HG03135 (cell line): Measurements from ENCODE around the gene REEP1.

Source experiments
- ATAC-seq: cut with Tn5 transposase; IDR thresholded peaks from one replicate; pipeline ENCODE4 v1.9.1; 2021; ENCODE audit warnings: mild to moderate bottlenecking, moderate library complexity; ENCODE audit not compliant: unreplicated experiment

Gene REEP1

GRCh38 chr2:86284987-86285386, 52.4 kb downstream of the REEP1 start:
- no peak for ATAC-seq

DNA sequence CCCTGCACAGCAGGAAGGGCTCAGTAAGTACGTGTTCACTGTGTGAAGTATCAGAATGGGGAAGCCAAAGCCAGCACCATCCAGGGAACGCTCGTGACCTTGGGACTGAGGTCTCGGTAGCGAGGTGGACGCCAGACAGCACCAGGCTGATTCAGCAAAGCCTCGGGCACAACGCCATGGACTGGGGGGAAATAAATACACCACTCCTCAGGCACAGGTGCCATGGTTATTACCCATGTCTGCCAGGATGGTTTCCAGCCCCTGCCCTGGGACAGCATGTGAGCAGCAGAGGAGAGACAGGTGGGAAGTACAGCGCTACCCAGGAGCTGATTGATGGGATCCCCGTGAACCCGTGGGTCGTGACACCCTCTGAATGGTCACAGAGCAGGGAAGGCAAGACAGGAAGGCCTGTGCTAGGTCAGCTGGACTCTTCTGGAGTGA, 53.0 kb downstream of the REEP1 start:
- no peak for ATAC-seq

DNA sequence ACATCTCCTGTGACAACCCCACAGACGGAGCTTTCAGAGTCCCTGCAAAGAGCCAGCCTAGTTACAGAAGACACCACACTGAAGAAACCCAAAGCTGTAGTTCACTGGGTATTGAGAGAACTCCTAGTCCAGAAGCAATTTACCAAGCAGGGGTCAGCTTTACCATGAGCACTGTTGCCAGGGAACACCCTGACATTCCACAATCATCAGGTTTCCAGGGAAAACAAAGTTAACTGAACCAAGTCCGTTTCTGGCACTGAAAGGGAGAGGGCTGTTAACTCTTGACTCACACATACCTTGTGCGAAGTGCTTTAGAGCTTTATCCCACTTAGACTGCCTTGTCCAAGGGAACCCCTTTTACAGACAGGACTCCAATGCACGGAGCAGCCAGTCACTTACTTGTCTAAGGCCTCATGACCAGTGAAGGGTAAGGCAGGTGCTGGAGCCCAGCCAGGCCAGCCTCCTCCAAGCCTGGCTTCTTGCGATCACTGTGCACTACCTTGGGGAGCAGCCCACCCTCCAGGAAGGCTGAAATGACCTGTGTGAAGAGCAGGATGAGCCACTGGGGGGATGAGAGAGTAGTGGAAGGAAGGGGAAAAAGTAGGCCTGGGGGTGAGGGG, 53.9 kb downstream of the REEP1 start:
- ATAC-seq, result no peak

- no peak for ATAC-seq
Measured at GRCh38 chr2:86281066-86281700, 56.2 kb downstream of the REEP1 start.

DNA sequence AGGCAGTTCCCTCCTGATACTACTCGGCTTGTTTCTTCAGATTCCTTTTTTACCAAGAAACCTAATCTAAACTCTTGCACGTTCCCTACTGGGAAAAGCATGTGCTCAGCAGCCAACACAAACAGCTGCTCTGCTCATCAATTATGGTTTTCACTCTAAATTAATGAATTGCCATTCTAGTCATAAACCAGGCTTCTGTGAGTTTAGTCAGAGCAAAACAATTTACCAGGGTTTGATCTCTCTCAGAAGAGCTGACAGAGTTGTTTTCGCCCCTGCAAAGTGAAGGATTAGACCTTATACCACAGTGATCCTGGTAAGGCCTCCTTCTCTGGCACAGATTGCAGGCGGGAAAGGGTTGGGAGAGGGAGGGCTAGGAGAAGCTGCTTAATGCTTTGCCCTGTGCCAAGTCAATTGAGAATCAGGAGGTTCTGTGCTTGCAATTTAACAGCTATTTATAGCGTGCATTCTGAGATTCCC, 57.2 kb downstream of the REEP1 start:
- no peak for ATAC-seq

- ATAC-seq, result no peak
Measured at GRCh38 chr2:86275962-86276361, 61.5 kb downstream of the REEP1 start.

DNA sequence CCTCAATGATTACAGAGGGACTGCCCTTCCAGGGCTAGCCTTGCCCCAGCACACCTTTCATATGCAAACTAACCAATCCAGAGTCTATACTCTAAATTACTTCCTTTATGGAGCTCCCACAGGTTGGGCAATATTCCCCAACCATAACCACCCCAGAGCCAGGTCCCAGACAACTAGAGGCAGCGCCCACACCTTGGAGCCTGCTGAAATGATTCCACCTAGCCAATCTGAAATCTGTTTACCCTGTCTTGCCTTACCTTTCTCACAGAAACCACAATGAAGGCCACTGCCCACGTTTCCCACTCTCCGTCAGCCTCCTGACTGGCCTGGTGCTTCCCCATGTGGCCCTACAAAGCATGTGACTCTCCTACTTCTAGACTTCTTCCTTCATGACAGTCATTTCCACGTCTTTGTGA, 62.0 kb downstream of the REEP1 start:
- ATAC-seq, result no peak

GRCh38 chr2:86274918-86275275, 62.5 kb downstream of the REEP1 start:
- no peak for ATAC-seq

DNA sequence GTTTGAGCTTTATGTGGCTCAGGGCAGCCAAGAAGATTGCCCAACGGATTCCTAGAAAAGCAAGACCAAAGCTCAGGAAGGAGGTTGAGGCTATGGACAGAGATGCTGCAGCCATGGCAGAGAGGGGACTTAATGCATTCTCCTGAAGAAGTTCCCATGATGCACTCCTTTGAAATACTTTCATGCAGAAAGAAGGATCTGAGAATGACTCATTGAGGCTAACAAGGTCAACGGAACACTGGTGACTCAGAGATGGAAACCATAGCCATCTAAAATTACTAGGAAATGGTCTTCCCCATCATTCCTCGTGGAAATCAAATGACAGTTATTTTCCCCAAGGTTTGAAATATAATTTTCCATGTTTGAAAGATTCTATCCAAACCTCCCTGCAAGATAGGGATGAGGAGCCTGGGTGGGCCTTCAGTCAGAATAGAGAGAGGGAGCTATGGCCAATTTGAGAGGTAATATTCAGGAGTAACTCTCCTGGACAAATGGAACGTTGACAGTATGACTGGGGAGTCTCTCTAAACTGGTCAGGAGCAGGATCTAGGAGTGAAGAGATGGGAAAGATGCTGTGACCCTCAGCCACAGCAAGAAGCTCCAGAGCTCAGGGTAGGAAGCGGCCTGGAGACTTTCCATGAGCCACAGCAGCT, 63.0 kb downstream of the REEP1 start:
- ATAC-seq, result no peak

DNA sequence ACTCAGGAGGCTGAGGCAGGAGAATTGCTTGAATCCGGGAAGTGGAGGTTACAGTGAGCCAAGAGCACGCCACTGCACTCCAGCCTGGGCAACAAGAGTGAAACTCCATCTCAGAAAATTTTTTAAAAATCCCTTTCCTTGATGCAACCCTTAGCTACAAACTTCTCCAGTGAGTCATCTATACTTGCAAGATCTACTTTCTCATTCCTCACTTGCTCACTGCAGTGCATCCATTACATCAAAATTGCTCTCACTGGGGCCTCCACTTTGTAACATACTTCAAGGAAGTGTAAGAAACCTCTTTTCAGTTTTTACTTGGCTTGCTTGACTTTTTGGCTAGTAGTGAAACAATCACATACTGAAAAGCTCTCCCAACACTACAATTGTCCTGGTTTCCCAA, 65.3 kb downstream of the REEP1 start:
- ATAC-seq, result no peak

GRCh38 chr2:86271248-86271647, 66.2 kb downstream of the REEP1 start:
- ATAC-seq, result no peak

- no peak for ATAC-seq
Measured at GRCh38 chr2:86263956-86264355, 73.5 kb downstream of the REEP1 start.

- ATAC-seq, result no peak
Measured at GRCh38 chr2:86260978-86261377, 76.4 kb downstream of the REEP1 start.

DNA sequence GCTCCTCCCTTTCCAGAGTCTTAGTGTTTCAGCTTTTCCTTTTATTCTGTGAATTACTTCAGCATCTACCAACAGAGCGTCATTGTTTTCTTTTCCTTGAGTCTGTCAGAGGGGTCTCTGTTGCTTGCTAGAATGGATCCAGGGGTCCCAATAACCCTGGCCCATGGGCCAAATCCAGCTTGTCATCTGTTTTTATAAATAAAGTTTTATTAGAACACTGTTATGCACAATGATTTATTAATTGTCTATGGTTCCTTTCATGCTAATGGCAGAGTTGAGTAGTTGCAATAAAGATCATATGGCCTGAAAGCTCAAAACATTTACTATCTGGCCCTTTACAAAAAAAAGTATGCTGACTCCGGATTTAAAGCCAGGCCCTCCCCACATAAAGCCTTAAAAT, 79.3 kb downstream of the REEP1 start:
- ATAC-seq, result no peak

- ATAC-seq, result no peak
Measured at GRCh38 chr2:86256982-86257381, 80.4 kb downstream of the REEP1 start.

GRCh38 chr2:86256300-86256699, 81.1 kb downstream of the REEP1 start:
- no peak for ATAC-seq

DNA sequence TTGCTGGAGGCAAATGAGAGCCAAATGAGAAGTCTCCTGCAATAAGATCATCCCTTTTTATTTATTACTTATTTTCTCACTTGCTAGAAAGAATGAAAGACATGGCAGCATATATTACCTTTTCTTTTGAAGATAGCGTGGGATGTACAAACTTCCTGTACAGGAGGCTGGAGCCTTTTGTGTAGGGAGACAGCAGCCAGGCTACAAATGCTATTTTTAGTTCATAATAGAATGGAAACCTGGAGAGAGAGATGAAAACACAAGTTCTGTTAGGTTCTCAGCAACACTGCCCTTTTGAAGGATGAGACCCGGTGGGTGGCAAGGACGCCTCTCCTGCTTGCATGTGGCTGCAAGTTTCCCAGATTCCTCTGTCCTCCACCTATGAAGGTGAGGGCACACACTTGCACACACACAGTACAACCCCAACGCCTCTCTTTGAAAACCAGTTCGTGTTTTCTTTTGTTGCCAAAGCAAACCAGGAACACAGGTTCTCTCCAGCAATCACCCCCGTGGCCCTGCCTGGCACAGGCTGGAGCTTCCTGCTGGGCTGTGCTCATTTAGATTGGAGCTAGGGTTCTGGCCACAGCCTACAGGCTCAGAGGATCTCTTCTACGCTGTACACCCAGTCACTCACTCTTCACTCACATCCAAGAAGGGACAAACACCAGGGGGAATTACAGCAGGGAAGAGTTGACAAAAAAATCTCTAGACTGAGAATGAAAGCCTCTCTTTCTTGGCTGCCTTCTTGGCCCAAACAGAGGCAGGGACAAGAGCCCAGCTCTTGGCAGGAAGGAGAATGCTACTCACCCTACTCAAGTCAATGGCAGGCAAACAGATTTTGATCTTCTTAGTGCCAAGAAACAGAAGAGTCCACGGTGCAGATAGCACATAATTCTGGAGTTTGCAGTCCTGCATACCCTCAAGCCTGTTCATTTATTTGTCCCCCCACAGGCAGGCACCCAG, 82.6 kb downstream of the REEP1 start:
- no peak for ATAC-seq

- no peak for ATAC-seq
Measured at GRCh38 chr2:86253424-86253823, 84.0 kb downstream of the REEP1 start.

DNA sequence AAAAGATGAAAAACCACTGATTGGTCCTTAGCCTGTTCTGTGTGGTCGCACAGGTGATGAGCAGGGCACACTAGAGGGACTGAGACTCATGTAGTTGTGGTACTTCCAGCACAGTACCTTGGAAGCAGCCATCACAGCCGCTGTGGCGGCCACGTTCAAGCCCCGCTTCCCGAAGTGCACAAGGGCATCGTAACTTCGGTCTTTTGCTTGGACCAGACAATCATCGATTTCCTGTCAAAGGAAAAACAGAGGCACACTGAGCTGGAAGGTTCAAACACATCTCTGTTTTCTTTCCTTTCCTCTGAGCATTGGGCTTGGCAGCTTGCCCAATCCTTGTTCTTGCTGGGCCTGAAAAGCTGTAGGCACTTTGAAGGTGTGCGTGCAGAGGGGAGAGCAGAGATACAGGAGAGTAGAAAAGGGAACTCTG, 85.6 kb downstream of the REEP1 start:
- ATAC-seq, result no peak

- no peak for ATAC-seq
Measured at GRCh38 chr2:86249579-86250391, 87.6 kb downstream of the REEP1 start.
